Thoracic aorta (tissue), 2 donors: Measurements from ENCODE around the gene MFNG. TPM values are rescaled to one million over a fixed set of nuclear protein-coding genes. Genes with fewer than 3 reads are reported as not detected.

ENCODE experiments used
- ATAC-seq: fragments of 150-250 bp; one replicate; pipeline ENCODE4 v1.8.0; 2017; ENCODE audit warnings: low read depth; ENCODE audit not compliant: insufficient number of reproducible peaks, low FRiP score
- DNase-seq: peaks from one replicate; pipeline ENCODE4 v3.0.0-alpha.2; 2020; ENCODE audit warnings: low spot score
- H3K27ac ChIP-seq, 2 donors: fragments of 200-600 bp; sonication (generic); 1 replicate in 1 of 2; 2 replicates in 1 of 2; pipeline ENCODE4 v1.5.1; 2016; ENCODE audit warnings: mild to moderate bottlenecking in 2 of 2, moderate library complexity in 2 of 2
- H3K27me3 ChIP-seq: fragments of 200-600 bp; sonication (generic); replicated peaks from 2 replicates; pipeline ENCODE4 v1.6.0; 2016; ENCODE audit warnings: mild to moderate bottlenecking; ENCODE audit not compliant: insufficient read depth
- H3K36me3 ChIP-seq: fragments of 200-600 bp; sonication (generic); one replicate; pipeline ENCODE4 v1.5.1; 2016
- H3K4me1 ChIP-seq, 2 donors: fragments of 200-600 bp; sonication (generic); 1 replicate in 1 of 2; 2 replicates in 1 of 2; pipeline versions ENCODE4 v1.5.1 to v1.6.0; 2016; ENCODE audit warnings: low read depth in 2 of 2, mild to moderate bottlenecking in 1 of 2; ENCODE audit not compliant: control insufficient read depth in 1 of 2
- H3K4me3 ChIP-seq: fragments of 200-600 bp; sonication (generic); 2 replicates; pipeline ENCODE4 v1.5.1; 2016; ENCODE audit warnings: mild to moderate bottlenecking
- H3K9me3 ChIP-seq: fragments of 200-600 bp; sonication (generic); 2 replicates; pipeline ENCODE4 v1.5.1; 2016
- CTCF ChIP-seq: fragments of 200-600 bp; sonication (generic); IDR thresholded peaks from one replicate; pipeline ENCODE4 v1.5.1; 2019; ENCODE audit warnings: antibody characterized with exemption
- total RNA-seq, 2 donors: library from RNA; depleted of rRNA; stranded (reverse); fragments of >200 nt; gene quantifications; one replicate each; pipeline versions ENCODE4 v1.1.0 to v1.2.3, GENCODE V29; 2016

Gene MFNG
- total RNA-seq, 2 donors from 2014 or later = 18.1 to 25.5 TPM

- Histone ChIP-seq H3K4me3 (peak overlapping the region; percentile 63), H3K27ac (peak overlapping the region in 1 of 2 donors; percentile 4), H3K27me3 (no peaks in the 10 kb centered on the region), H3K36me3 (no peaks in the 10 kb centered on the region), H3K4me1 (peaks cover 8 to 23% of the 10 kb centered on the region in 2 donors), H3K9me3 (no peaks in the 10 kb centered on the region)
- ATAC-seq (no peak), DNase-seq (no peak)
- TF ChIP-seq CTCF = no peak
Observed at GRCh38 chr22:37485395-37486223, 575 bp downstream of the MFNG start.

- TF ChIP-seq CTCF = no peak
Observed at GRCh38 chr22:37484480-37485394, 1.4 kb downstream of the MFNG start.

GRCh38 chr22:37483050-37483449 lies 3.1 kb downstream of the MFNG start:
- Histone ChIP-seq H3K36me3 (no peaks in the 10 kb centered on the region), H3K27me3 (no peaks in the 10 kb centered on the region), H3K27ac (no peak overlapping the region), H3K4me3 (no peak overlapping the region), H3K9me3 (no peaks in the 10 kb centered on the region), H3K4me1 (peaks cover 8 to 23% of the 10 kb centered on the region in 2 donors)
- TF ChIP-seq CTCF = no peak
- ATAC-seq = no peak
- DNase-seq = no peak

More at GRCh38 chr22:37484480-37485394, 1.4 kb downstream of the MFNG start:
- Histone ChIP-seq H3K27me3 (no peaks in the 10 kb centered on the region), H3K36me3 (no peaks in the 10 kb centered on the region), H3K4me3 (peak overlapping the region; percentile 63), H3K9me3 (no peaks in the 10 kb centered on the region), H3K27ac (peak overlapping the region in 1 of 2 donors; percentile 23), H3K4me1 (peaks cover 8 to 23% of the 10 kb centered on the region in 2 donors)
- DNase-seq = no peak
- no peak for ATAC-seq

GRCh38 chr22:37482244-37482643 lies 3.9 kb downstream of the MFNG start:
- Histone ChIP-seq H3K4me1 (peaks cover 8 to 23% of the 10 kb centered on the region in 2 donors), H3K27ac (no peak overlapping the region), H3K27me3 (peaks cover 4% of the 10 kb centered on the region), H3K9me3 (no peaks in the 10 kb centered on the region), H3K4me3 (no peak overlapping the region), H3K36me3 (no peaks in the 10 kb centered on the region)
- no peak for DNase-seq
- ATAC-seq = no peak
- no peak for TF ChIP-seq CTCF
